AG09309 (cell line): ENCODE measurements around the gene PLEKHH1.

Experiments
- DNase-seq: peaks from one replicate; pipeline ENCODE4 v3.0.0-alpha.2; 2010; ENCODE audit warnings: low read depth
- H3K4me3 ChIP-seq: 2 replicates; pipeline ENCODE4 v1.5.1; 2011; ENCODE audit warnings: mild to moderate bottlenecking, low read depth, low read length, moderate library complexity; ENCODE audit not compliant: control insufficient read depth
- CTCF ChIP-seq: IDR thresholded peaks from 2 replicates; pipeline ENCODE4 v1.5.1; 2011; ENCODE audit warnings: mild to moderate bottlenecking, low read depth, low read length, inconsistent platforms; ENCODE audit not compliant: insufficient read depth, control insufficient read depth; ENCODE audit errors: missing control alignments

The PLEKHH1 gene

GRCh38 chr14:67532998-67533753 lies at the start of gene PLEKHH1:
PLEKHH1 (plus strand) TSS chr14:67533290; CDS start chr14:67541868, 8,578 bp downstream.
- DNase-seq: no peak
- TF ChIP-seq CTCF: no peak
- peak within 1 kb of the TSS; percentile 48 for H3K4me3 ChIP-seq

- no peak for TF ChIP-seq CTCF
- no peak for DNase-seq
- H3K4me3 ChIP-seq: no peak overlapping the region
Measured at GRCh38 chr14:67483579-67484285, 49.4 kb upstream of the PLEKHH1 start.

GRCh38 chr14:67485501-67486095 lies 47.5 kb upstream of the PLEKHH1 start:
- H3K4me3 ChIP-seq: no peak overlapping the region
- no peak for DNase-seq
- TF ChIP-seq CTCF: no peak

- TF ChIP-seq CTCF: no peak
- no peak overlapping the region for H3K4me3 ChIP-seq
- DNase-seq: no peak
Measured at GRCh38 chr14:67486890-67487289, 46.2 kb upstream of the PLEKHH1 start.

- TF ChIP-seq CTCF: no peak
- H3K4me3 ChIP-seq: no peak overlapping the region
- DNase-seq: no peak
Measured at GRCh38 chr14:67487332-67487731, 45.8 kb upstream of the PLEKHH1 start.

GRCh38 chr14:67487937-67488893 lies 44.9 kb upstream of the PLEKHH1 start, which contains the start of gene TMEM229B:
TMEM229B (minus strand) TSS chr14:67488721; CDS start chr14:67473923, 14,798 bp downstream.
- TF ChIP-seq CTCF: no peak
- H3K4me3 ChIP-seq: no peak within 1 kb of the TSS
- DNase-seq: no peak
